B cell (primary cell): ENCODE results near the gene RAI1. TPM values are rescaled to one million over a fixed set of nuclear protein-coding genes. Genes with fewer than 3 reads are reported as not detected.

Experiments used
- ATAC-seq: fragments of 200-7000 bp; cut with Tn5 transposase; one replicate; pipeline ENCODE4 v1.10.0; 2021; ENCODE audit warnings: low read depth, mild to moderate bottlenecking, moderate number of reproducible peaks, moderate library complexity
- CTCF ChIA-PET: fragments of 350-600 bp; sonication (Branson Sonifier 250); formaldehyde crosslinking; loops from one replicate; lab custom pipeline; 2021; ENCODE audit warnings: antibody characterized with exemption, inconsistent platforms; lab: Charles Lee
- POLR2A ChIA-PET: fragments of 350-600 bp; sonication (Branson Sonifier 250); formaldehyde crosslinking; loops from one replicate; lab custom pipeline; 2021; ENCODE audit warnings: antibody characterized with exemption; lab: Charles Lee
- DNase-seq: peaks from one replicate; pipeline ENCODE4 v3.0.0; 2013
- H2AFZ ChIP-seq: 2 replicates; pipeline ENCODE4 v1.6.1; 2012; ENCODE audit warnings: mild to moderate bottlenecking, low read depth, low read length; ENCODE audit not compliant: insufficient read depth, poor library complexity, severe bottlenecking
- H3K27ac ChIP-seq, 2 donors: 1 replicate in 1 of 2; 2 replicates in 1 of 2; pipeline ENCODE4 v1.5.1; 2012 to 2013; ENCODE audit warnings: low read length in 2 of 2, mild to moderate bottlenecking in 2 of 2, moderate library complexity in 1 of 2
- H3K27me3 ChIP-seq, 4 experiments: fragments of 200-600 bp in 1 of 4; sonication (generic) in 1 of 4; replicated peaks in 1 of 4; 1 replicate in 2 of 4; 2 replicates in 2 of 4; pipeline versions ENCODE4 v1.6.1 to v1.7.0; 2013 to 2016; ENCODE audit warnings: low read length in 3 of 4, mild to moderate bottlenecking in 2 of 4, mixed read lengths in 1 of 4, moderate library complexity in 1 of 4; ENCODE audit not compliant: insufficient read depth in 4 of 4, control insufficient read depth in 3 of 4; ENCODE audit errors: control extremely low read depth in 1 of 4
- H3K36me3 ChIP-seq, 2 experiments: replicated peaks in 1 of 2; 1 replicate in 1 of 2; 2 replicates in 1 of 2; pipeline versions ENCODE4 v1.6.1 to v1.7.1; 2013; ENCODE audit warnings: low read length in 1 of 2; ENCODE audit not compliant: insufficient read depth in 2 of 2, control insufficient read depth in 1 of 2; ENCODE audit errors: control extremely low read depth in 1 of 2, extremely low read depth in 1 of 2
- H3K4me1 ChIP-seq, 2 donors: fragments of 200-600 bp in 1 of 2; sonication (generic) in 1 of 2; 1 replicate in 1 of 2; 2 replicates in 1 of 2; pipeline versions ENCODE4 v1.5.1 to v1.6.1; 2013 to 2017; ENCODE audit warnings: low read length in 2 of 2; ENCODE audit not compliant: control insufficient read depth in 2 of 2, insufficient read depth in 2 of 2
- H3K4me2 ChIP-seq: replicated peaks from 2 replicates; pipeline ENCODE3; 2012; ENCODE audit warnings: mild to moderate bottlenecking, low read depth, low read length; ENCODE audit not compliant: poor library complexity, severe bottlenecking
- H3K4me3 ChIP-seq, 5 experiments: fragments of 200-600 bp in 1 of 5; sonication (generic) in 1 of 5; 1 replicate in 3 of 5; 2 replicates in 2 of 5; pipeline versions ENCODE4 v1.5.1 to v1.7.0; 2011 to 2016; ENCODE audit warnings: low read length in 4 of 5, mild to moderate bottlenecking in 4 of 5, low read depth in 2 of 5, control low read depth in 1 of 5, moderate library complexity in 1 of 5; ENCODE audit not compliant: insufficient read depth in 1 of 5; ENCODE audit errors: control extremely low read depth in 1 of 5, extremely low read depth in 1 of 5
- H3K79me2 ChIP-seq: fragments of 200-600 bp; sonication (generic); one replicate; pipeline ENCODE4 v1.6.0; 2016; ENCODE audit warnings: low read length; ENCODE audit not compliant: control insufficient read depth, insufficient read depth
- H3K9ac ChIP-seq: fragments of 200-600 bp; sonication (generic); 2 replicates; pipeline ENCODE4 v1.6.1; 2017; ENCODE audit warnings: mild to moderate bottlenecking, low read length, moderate library complexity
- H3K9me3 ChIP-seq, 3 donors: one replicate each; pipeline versions ENCODE4 v1.6.1 to v1.7.1; 2013; ENCODE audit warnings: low read length in 2 of 3; ENCODE audit not compliant: control insufficient read depth in 2 of 3, insufficient read depth in 1 of 3; ENCODE audit errors: control extremely low read depth in 1 of 3
- H4K20me1 ChIP-seq: 2 replicates; pipeline ENCODE4 v1.6.0; 2012; ENCODE audit warnings: mild to moderate bottlenecking, low read length; ENCODE audit not compliant: insufficient read depth, control insufficient read depth, poor library complexity, severe bottlenecking
- H3K27ac Mint-ChIP-seq: one replicate; pipeline ENCODE4 v1.8.0; 2021; ENCODE audit warnings: mixed read lengths
- H3K27me3 Mint-ChIP-seq: one replicate; pipeline ENCODE4 v1.8.0; 2021; ENCODE audit warnings: mixed read lengths
- H3K4me1 Mint-ChIP-seq: one replicate; pipeline ENCODE4 v1.8.0; 2021; ENCODE audit warnings: mixed read lengths
- H3K4me3 Mint-ChIP-seq: one replicate; pipeline ENCODE4 v1.8.0; 2021; ENCODE audit warnings: mixed read lengths
- H3K9me3 Mint-ChIP-seq: one replicate; pipeline ENCODE4 v1.8.0; 2022; ENCODE audit warnings: mixed read lengths; ENCODE audit not compliant: insufficient read depth
- CTCF ChIP-seq: fragments of 200-600 bp; IDR thresholded peaks from one replicate; pipeline ENCODE4 v1.8.0; 2022; ENCODE audit warnings: antibody characterized with exemption, mild to moderate bottlenecking
- EZH2 ChIP-seq: IDR thresholded peaks from 2 replicates; pipeline ENCODE4 v1.6.1; 2012; ENCODE audit warnings: borderline replicate concordance, low read depth, mild to moderate bottlenecking, moderate library complexity, low read length; ENCODE audit not compliant: insufficient read depth, poor library complexity, severe bottlenecking
- WGBS: methylation state at CpG from one replicate; pipeline ENCODE4 v1.1.5; 2013; ENCODE audit warnings: missing lambda C conversion rate; ENCODE audit not compliant: insufficient coverage; 5-methylcytosine and 5-hydroxymethylcytosine counted together
- intact Hi-C: fragments of 100-400 bp; cut with micrococcal nuclease; formaldehyde crosslinking; loops from one replicate; pipeline ENCODE4 v1.10.0; 2022
- polyA plus RNA-seq: library from polyadenylated mRNA; depleted of rRNA; stranded (reverse); fragments of >200 nt; gene quantifications from 2 replicates; pipeline ENCODE4 v1.2.3, GENCODE V29; 2012
- total RNA-seq, 2 donors: library from RNA; stranded (reverse); fragments of 120-200 nt in 1 of 2; gene quantifications; 1 replicate in 1 of 2; 2 replicates in 1 of 2; pipeline versions ENCODE4 v1.2.3 to v1.2.4, GENCODE V29; 2013 to 2022

Gene RAI1
- total and polyA plus RNA-seq, 2 donors (not counting 1 experiment from before 2014, with no cell fraction given): 4.7 to 34.0 TPM

- H3K27me3 Mint-ChIP-seq: no peaks in the 10 kb centered on the region
- no peak overlapping the region for H3K4me3 ChIP-seq
- DNase-seq (no peak), ATAC-seq (no peak)
- H3K27me3 ChIP-seq: no peaks in the 10 kb centered on the region
- H3K27ac ChIP-seq: no peak overlapping the region
- no peaks in the 10 kb centered on the region for H3K9me3 ChIP-seq
- CTCF ChIA-PET: interaction anchor here (0.7 to 1.3 kb wide), 3 partner anchors 11 to 62 kb away, joined by 3 read pairs; no protein-coding TSS in a partner anchor
- H3K9me3 Mint-ChIP-seq: no peaks in the 10 kb centered on the region
- intact Hi-C loops: no loop called here
- H3K4me1 Mint-ChIP-seq: peaks cover 27% of the 10 kb centered on the region
- no peak overlapping the region for H3K4me3 Mint-ChIP-seq
- H3K27ac Mint-ChIP-seq: no peak overlapping the region
- no peak overlapping the region for H3K9ac ChIP-seq
- TF ChIP-seq EZH2: no peak
- no peak for TF ChIP-seq CTCF
- H3K36me3 ChIP-seq: no peaks in the 10 kb centered on the region
- POLR2A ChIA-PET: no interaction called here
- peaks cover 9% of the 10 kb centered on the region for H4K20me1 ChIP-seq
- H3K4me1 ChIP-seq: peaks cover 16 to 22% of the 10 kb centered on the region in 2 donors
- WGBS: 84% methylated on average over 3 of the region's 5 CpGs
- peaks cover 13% of the 10 kb centered on the region for H3K79me2 ChIP-seq
- H2AFZ ChIP-seq: no peak overlapping the region
- no peak overlapping the region for H3K4me2 ChIP-seq
Observed at GRCh38 chr17:17742133-17742621, 60.9 kb downstream of the RAI1 start.

- Histone ChIP-seq H3K4me2 (no peak overlapping the region), H3K27ac (no peak overlapping the region), H3K4me1 (peaks cover 9 to 15% of the 10 kb centered on the region in 2 donors), H3K79me2 (peaks cover 13% of the 10 kb centered on the region), H3K36me3 (no peaks in the 10 kb centered on the region), H3K9me3 (peaks cover 0 to under 1% (median 0%) of the 10 kb centered on the region in 3 donors), H3K4me3 (no peak overlapping the region), H4K20me1 (peaks cover 2% of the 10 kb centered on the region), H3K27me3 (no peaks in the 10 kb centered on the region), H2AFZ (no peak overlapping the region), H3K9ac (no peak overlapping the region)
- CTCF ChIA-PET: interaction anchor here (0.7 to 1.3 kb wide), 2 partner anchors 11 to 62 kb away, joined by 3 read pairs; no protein-coding TSS in a partner anchor
- POLR2A ChIA-PET: no interaction called here
- Mint-ChIP-seq H3K9me3 (no peaks in the 10 kb centered on the region), H3K27ac (no peak overlapping the region), H3K4me1 (peaks cover 27% of the 10 kb centered on the region), H3K27me3 (no peaks in the 10 kb centered on the region), H3K4me3 (no peak overlapping the region)
- intact Hi-C loops: no loop called here
- no peak for ATAC-seq
- WGBS: 100% methylated on average over 1 of the region's 4 CpGs
- no peak for DNase-seq
- no peak for TF ChIP-seq CTCF
- no peak for TF ChIP-seq EZH2
Observed at GRCh38 chr17:17742688-17743390, 61.6 kb downstream of the RAI1 start.
